ENCODE data around the gene REG4. TPM values are rescaled to one million over a fixed set of nuclear protein-coding genes. Genes with fewer than 3 reads are reported as not detected.

The REG4 gene
- total and polyA plus RNA-seq, 4 donors = 0.08 TPM; not detected in 3

DNA sequence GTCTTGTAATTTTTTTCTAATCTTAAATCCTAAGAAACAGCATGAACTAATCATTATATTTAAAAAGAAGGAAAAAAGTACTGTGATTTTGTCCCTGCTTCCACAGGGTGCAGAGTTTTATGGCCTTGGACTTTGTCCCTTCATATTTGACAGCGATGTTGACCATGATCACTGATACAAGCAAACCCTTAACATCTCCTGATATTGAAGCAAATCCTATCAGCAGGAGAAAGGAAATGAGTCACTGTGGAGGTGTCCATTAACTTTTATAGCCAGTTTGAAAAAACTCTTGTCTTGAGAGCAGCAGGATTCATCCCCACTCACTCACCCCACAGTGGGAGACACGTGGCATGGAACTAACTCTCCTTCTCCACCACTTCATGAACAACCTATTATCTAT lies 5.1 kb upstream of the REG4 start:
- Histone ChIP-seq H3K27ac (ENCODE audit: low read depth in 1 of 2, low read length in 1 of 2) (no peak overlapping the region), H3K9me3 (ENCODE audit: control insufficient read depth in 4 of 4, insufficient read depth in 3 of 4, low read length in 3 of 4) (no peaks in the 10 kb centered on the region), H3K4me1 (ENCODE audit: control insufficient read depth in 5 of 5, insufficient read depth in 5 of 5, low read length in 5 of 5) (no peaks in the 10 kb centered on the region), H3K36me3 (ENCODE audit: control insufficient read depth in 4 of 4, insufficient read depth in 4 of 4, low read length in 4 of 4) (no peaks in the 10 kb centered on the region), H3K9ac (ENCODE audit: insufficient read depth in 1 of 2, low read length in 2 of 2) (no peak overlapping the region), H3K27me3 (ENCODE audit: control insufficient read depth in 3 of 3, insufficient read depth in 3 of 3, low read length in 2 of 3) (no peaks in the 10 kb centered on the region), H3K4me3 (no peak overlapping the region)
- WGBS, 2 donors = 67 to 89% methylated on average over 2 of the region's 2 CpGs
- TF ChIP-seq, protein P1, sequence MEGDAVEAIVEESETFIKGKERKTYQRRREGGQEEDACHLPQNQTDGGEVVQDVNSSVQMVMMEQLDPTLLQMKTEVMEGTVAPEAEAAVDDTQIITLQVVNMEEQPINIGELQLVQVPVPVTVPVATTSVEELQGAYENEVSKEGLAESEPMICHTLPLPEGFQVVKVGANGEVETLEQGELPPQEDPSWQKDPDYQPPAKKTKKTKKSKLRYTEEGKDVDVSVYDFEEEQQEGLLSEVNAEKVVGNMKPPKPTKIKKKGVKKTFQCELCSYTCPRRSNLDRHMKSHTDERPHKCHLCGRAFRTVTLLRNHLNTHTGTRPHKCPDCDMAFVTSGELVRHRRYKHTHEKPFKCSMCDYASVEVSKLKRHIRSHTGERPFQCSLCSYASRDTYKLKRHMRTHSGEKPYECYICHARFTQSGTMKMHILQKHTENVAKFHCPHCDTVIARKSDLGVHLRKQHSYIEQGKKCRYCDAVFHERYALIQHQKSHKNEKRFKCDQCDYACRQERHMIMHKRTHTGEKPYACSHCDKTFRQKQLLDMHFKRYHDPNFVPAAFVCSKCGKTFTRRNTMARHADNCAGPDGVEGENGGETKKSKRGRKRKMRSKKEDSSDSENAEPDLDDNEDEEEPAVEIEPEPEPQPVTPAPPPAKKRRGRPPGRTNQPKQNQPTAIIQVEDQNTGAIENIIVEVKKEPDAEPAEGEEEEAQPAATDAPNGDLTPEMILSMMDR (IDR thresholded peaks at IDR 0.05; ENCODE audit: control extremely low read depth, extremely low read depth) = no peak
- ATAC-seq (ENCODE audit: insufficient read depth, low FRiP score) (no peak), DNase-seq (no peak)

DNA sequence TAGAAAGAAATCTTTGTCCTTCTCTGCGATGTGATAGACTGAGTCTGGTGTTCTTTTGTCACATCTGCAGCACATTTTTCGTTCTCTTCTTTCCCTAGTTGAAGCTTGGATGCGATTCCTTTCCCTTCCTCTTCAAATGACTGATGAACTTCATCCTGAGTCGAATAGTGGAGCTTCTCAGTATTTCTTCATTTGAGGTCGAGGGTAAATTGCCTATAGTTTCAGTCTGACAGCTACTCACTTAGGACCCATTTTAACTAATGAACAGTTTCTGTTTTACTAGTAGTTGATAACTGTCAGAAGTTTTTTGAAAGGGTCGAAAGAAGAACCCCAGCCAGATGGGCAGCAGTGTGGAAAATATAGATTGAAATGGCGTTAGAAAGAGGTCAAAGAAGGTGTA lies 4.7 kb upstream of the REG4 start:
- Histone ChIP-seq H3K27ac (ENCODE audit: low read depth in 1 of 2, low read length in 1 of 2) (no peak overlapping the region), H3K27me3 (ENCODE audit: control insufficient read depth in 3 of 3, insufficient read depth in 3 of 3, low read length in 2 of 3) (no peaks in the 10 kb centered on the region), H3K9me3 (ENCODE audit: control insufficient read depth in 4 of 4, insufficient read depth in 3 of 4, low read length in 3 of 4) (no peaks in the 10 kb centered on the region), H3K36me3 (ENCODE audit: control insufficient read depth in 4 of 4, insufficient read depth in 4 of 4, low read length in 4 of 4) (no peaks in the 10 kb centered on the region), H3K4me1 (ENCODE audit: control insufficient read depth in 5 of 5, insufficient read depth in 5 of 5, low read length in 5 of 5) (no peaks in the 10 kb centered on the region), H3K4me3 (no peak overlapping the region), H3K9ac (ENCODE audit: insufficient read depth in 1 of 2, low read length in 2 of 2) (no peak overlapping the region)
- ATAC-seq (ENCODE audit: insufficient read depth, low FRiP score) (no peak), DNase-seq (no peak)
- 73 to 75% methylated on average over 7 of the region's 7 CpGs for WGBS, 2 donors
- TF ChIP-seq, protein P1 (IDR thresholded peaks at IDR 0.05; ENCODE audit: control extremely low read depth, extremely low read depth) = no peak

- no peaks in the 10 kb centered on the region for H3K27me3 ChIP-seq (ENCODE audit: control insufficient read depth in 3 of 3, insufficient read depth in 3 of 3, low read length in 2 of 3)
- no peak overlapping the region for H3K9ac ChIP-seq (ENCODE audit: insufficient read depth in 1 of 2, low read length in 2 of 2)
- DNase-seq = no peak
- no peak overlapping the region for H3K4me3 ChIP-seq
- no peaks in the 10 kb centered on the region for H3K4me1 ChIP-seq (ENCODE audit: control insufficient read depth in 5 of 5, insufficient read depth in 5 of 5, low read length in 5 of 5)
- H3K9me3 ChIP-seq (ENCODE audit: control insufficient read depth in 4 of 4, insufficient read depth in 3 of 4, low read length in 3 of 4) = no peaks in the 10 kb centered on the region
- WGBS, 2 donors = 82 to 90% methylated on average over 3 of the region's 3 CpGs
- TF ChIP-seq, protein P1 (IDR thresholded peaks at IDR 0.05; ENCODE audit: control extremely low read depth, extremely low read depth) = no peak
- no peaks in the 10 kb centered on the region for H3K36me3 ChIP-seq (ENCODE audit: control insufficient read depth in 4 of 4, insufficient read depth in 4 of 4, low read length in 4 of 4)
- no peak overlapping the region for H3K27ac ChIP-seq (ENCODE audit: low read depth in 1 of 2, low read length in 1 of 2)
- no peak for ATAC-seq (ENCODE audit: insufficient read depth, low FRiP score)
Measured at GRCh38 chr1:119815361-119815760, 4.1 kb upstream of the REG4 start.

DNA sequence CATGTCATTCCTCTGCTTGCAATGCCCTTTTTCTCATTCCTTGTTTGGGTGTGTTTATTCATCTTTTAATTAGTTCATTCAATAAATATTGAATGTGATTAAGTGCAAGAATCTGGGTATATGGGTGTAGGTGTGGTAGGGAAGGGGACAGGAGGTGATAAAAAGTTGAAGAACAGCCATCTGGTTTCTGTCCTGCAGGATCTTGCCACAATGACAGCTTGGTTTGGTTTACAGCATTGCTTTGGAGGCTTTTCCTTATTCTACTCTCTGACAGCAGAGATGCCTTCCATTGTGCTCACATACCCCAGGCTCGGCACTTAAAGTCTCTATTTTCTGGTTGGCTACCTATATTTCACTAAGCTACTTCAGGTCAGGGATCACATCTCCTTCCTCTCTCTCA lies 3.0 kb upstream of the REG4 start:
- Histone ChIP-seq H3K36me3 (ENCODE audit: control insufficient read depth in 4 of 4, insufficient read depth in 4 of 4, low read length in 4 of 4) (no peaks in the 10 kb centered on the region), H3K27ac (ENCODE audit: low read depth in 1 of 2, low read length in 1 of 2) (no peak overlapping the region), H3K9ac (ENCODE audit: insufficient read depth in 1 of 2, low read length in 2 of 2) (no peak overlapping the region), H3K4me1 (ENCODE audit: control insufficient read depth in 5 of 5, insufficient read depth in 5 of 5, low read length in 5 of 5) (no peaks in the 10 kb centered on the region), H3K4me3 (no peak overlapping the region), H3K9me3 (ENCODE audit: control insufficient read depth in 4 of 4, insufficient read depth in 3 of 4, low read length in 3 of 4) (no peaks in the 10 kb centered on the region), H3K27me3 (ENCODE audit: control insufficient read depth in 3 of 3, insufficient read depth in 3 of 3, low read length in 2 of 3) (no peaks in the 10 kb centered on the region)
- ATAC-seq (ENCODE audit: insufficient read depth, low FRiP score) (no peak), DNase-seq (no peak)
- TF ChIP-seq, protein P1 (IDR thresholded peaks at IDR 0.05; ENCODE audit: control extremely low read depth, extremely low read depth) = no peak
- 78 to 90% methylated on average over 1 of the region's 1 CpG for WGBS, 2 donors

Measured in lung (tissue), 12 donors.